Stimulated activated naive CD8-positive, alpha-beta T cell treated with anti-CD3 and anti-CD28 coated beads, Interleukin-15, amount 100 ng/mL, for 72 hours (primary cell): Measurements from ENCODE around the gene CA9.

ENCODE experiments used
- ATAC-seq: fragments of 150-1000 bp; cut with Tn5 transposase; 2 replicates; pipeline ENCODE4 v1.10.0; 2021; ENCODE audit warnings: mild to moderate bottlenecking, moderate library complexity
- DNase-seq, 2 donors: peaks; one replicate each; pipeline ENCODE4 v3.0.0; 2021 to 2022
- H3K27ac Mint-ChIP-seq, 2 donors: one replicate each; pipeline ENCODE4 v1.8.0; 2022; ENCODE audit warnings: mild to moderate bottlenecking in 2 of 2, mixed read lengths in 2 of 2, moderate library complexity in 2 of 2
- H3K27me3 Mint-ChIP-seq: one replicate; pipeline ENCODE4 v1.8.0; 2022; ENCODE audit warnings: mixed read lengths
- H3K4me1 Mint-ChIP-seq: one replicate; pipeline ENCODE4 v1.8.0; 2022; ENCODE audit warnings: mild to moderate bottlenecking, mixed read lengths
- H3K4me3 Mint-ChIP-seq, 2 donors: one replicate each; pipeline ENCODE4 v1.8.0; 2022; ENCODE audit warnings: mild to moderate bottlenecking in 2 of 2, mixed read lengths in 2 of 2, moderate library complexity in 1 of 2
- H3K9me3 Mint-ChIP-seq, 2 donors: one replicate each; pipeline ENCODE4 v1.8.0; 2022; ENCODE audit warnings: mixed read lengths in 2 of 2

The CA9 gene

GRCh38 chr9:35710818-35711500 lies 37.2 kb downstream of the CA9 start:
- H3K27ac Mint-ChIP-seq, result no peak overlapping the region
- no peak overlapping the region for H3K4me3 Mint-ChIP-seq
- H3K27me3 Mint-ChIP-seq, result no peaks in the 10 kb centered on the region
- no peak for ATAC-seq
- no peak for DNase-seq
- no peaks in the 10 kb centered on the region for H3K9me3 Mint-ChIP-seq
- no peaks in the 10 kb centered on the region for H3K4me1 Mint-ChIP-seq

GRCh38 chr9:35711501-35712428 lies 38.0 kb downstream of the CA9 start:
- DNase-seq (no peak), ATAC-seq (peak; percentile 61)
- Mint-ChIP-seq H3K4me3 (no peak overlapping the region), H3K4me1 (no peaks in the 10 kb centered on the region), H3K27me3 (no peaks in the 10 kb centered on the region), H3K27ac (no peak overlapping the region), H3K9me3 (no peaks in the 10 kb centered on the region)

- Mint-ChIP-seq H3K27ac (peak overlapping the region in 1 of 2 donors; percentile 88), H3K27me3 (no peaks in the 10 kb centered on the region), H3K4me1 (no peaks in the 10 kb centered on the region), H3K4me3 (no peak overlapping the region), H3K9me3 (no peaks in the 10 kb centered on the region)
- DNase-seq (no peak), ATAC-seq (no peak)
Measured at GRCh38 chr9:35712762-35713400, 39.2 kb downstream of the CA9 start.

- Mint-ChIP-seq H3K4me1 (no peaks in the 10 kb centered on the region), H3K27ac (no peak overlapping the region), H3K27me3 (no peaks in the 10 kb centered on the region), H3K9me3 (no peaks in the 10 kb centered on the region), H3K4me3 (no peak overlapping the region)
- no peak for ATAC-seq
- DNase-seq, result no peak
Measured at GRCh38 chr9:35713578-35713977, 39.9 kb downstream of the CA9 start.

GRCh38 chr9:35714123-35714522 lies 40.4 kb downstream of the CA9 start:
- no peaks in the 10 kb centered on the region for H3K9me3 Mint-ChIP-seq
- H3K27ac Mint-ChIP-seq, result no peak overlapping the region
- H3K4me3 Mint-ChIP-seq, result no peak overlapping the region
- ATAC-seq (no peak), DNase-seq (no peak)
- no peaks in the 10 kb centered on the region for H3K4me1 Mint-ChIP-seq
- H3K27me3 Mint-ChIP-seq, result no peaks in the 10 kb centered on the region

- Mint-ChIP-seq H3K4me3 (no peak overlapping the region), H3K27me3 (no peaks in the 10 kb centered on the region), H3K4me1 (no peaks in the 10 kb centered on the region), H3K27ac (peak overlapping the region; percentile 37 to 59), H3K9me3 (no peaks in the 10 kb centered on the region)
- ATAC-seq (no peak), DNase-seq (no peak)
Measured at GRCh38 chr9:35714579-35715252, 41.0 kb downstream of the CA9 start.

GRCh38 chr9:35716230-35716629 lies 42.5 kb downstream of the CA9 start:
- H3K4me1 Mint-ChIP-seq, result no peaks in the 10 kb centered on the region
- H3K4me3 Mint-ChIP-seq, result no peak overlapping the region
- no peak for DNase-seq
- no peaks in the 10 kb centered on the region for H3K9me3 Mint-ChIP-seq
- H3K27me3 Mint-ChIP-seq, result no peaks in the 10 kb centered on the region
- ATAC-seq, result no peak
- H3K27ac Mint-ChIP-seq, result peak overlapping the region; percentile 35 to 70

GRCh38 chr9:35717132-35717870 lies 43.6 kb downstream of the CA9 start:
- no peaks in the 10 kb centered on the region for H3K27me3 Mint-ChIP-seq
- ATAC-seq (no peak), DNase-seq (no peak)
- H3K4me1 Mint-ChIP-seq, result no peaks in the 10 kb centered on the region
- no peak overlapping the region for H3K4me3 Mint-ChIP-seq
- H3K9me3 Mint-ChIP-seq, result no peaks in the 10 kb centered on the region
- H3K27ac Mint-ChIP-seq, result no peak overlapping the region

- no peaks in the 10 kb centered on the region for H3K27me3 Mint-ChIP-seq
- ATAC-seq, result no peak
Measured at GRCh38 chr9:35718721-35719511, 45.2 kb downstream of the CA9 start.

GRCh38 chr9:35719546-35719945 lies 45.8 kb downstream of the CA9 start:
- Mint-ChIP-seq H3K4me3 (no peak overlapping the region), H3K4me1 (no peaks in the 10 kb centered on the region), H3K9me3 (no peaks in the 10 kb centered on the region), H3K27ac (peak overlapping the region in 1 of 2 donors; percentile 77), H3K27me3 (no peaks in the 10 kb centered on the region)
- no peak for ATAC-seq
- DNase-seq, result no peak

More at GRCh38 chr9:35718721-35719511, 45.2 kb downstream of the CA9 start:
- no peaks in the 10 kb centered on the region for H3K9me3 Mint-ChIP-seq
- no peak overlapping the region for H3K27ac Mint-ChIP-seq
- no peaks in the 10 kb centered on the region for H3K4me1 Mint-ChIP-seq
- no peak overlapping the region for H3K4me3 Mint-ChIP-seq
- DNase-seq, result no peak

- DNase-seq, result no peak
- no peak for ATAC-seq
- H3K4me1 Mint-ChIP-seq, result no peaks in the 10 kb centered on the region
- H3K9me3 Mint-ChIP-seq, result no peaks in the 10 kb centered on the region
- H3K4me3 Mint-ChIP-seq, result no peak overlapping the region
- no peak overlapping the region for H3K27ac Mint-ChIP-seq
- H3K27me3 Mint-ChIP-seq, result no peaks in the 10 kb centered on the region
Measured at GRCh38 chr9:35723426-35723825, 49.7 kb downstream of the CA9 start.

- H3K4me3 Mint-ChIP-seq, result no peak overlapping the region
- no peaks in the 10 kb centered on the region for H3K9me3 Mint-ChIP-seq
- ATAC-seq, result no peak
- H3K27me3 Mint-ChIP-seq, result no peaks in the 10 kb centered on the region
- H3K4me1 Mint-ChIP-seq, result no peaks in the 10 kb centered on the region
- H3K27ac Mint-ChIP-seq, result no peak overlapping the region
- no peak for DNase-seq
Measured at GRCh38 chr9:35723908-35724307, 50.2 kb downstream of the CA9 start.

- DNase-seq (no peak), ATAC-seq (no peak)
Measured at GRCh38 chr9:35725362-35725761, 51.6 kb downstream of the CA9 start.

GRCh38 chr9:35726931-35727330 lies 53.2 kb downstream of the CA9 start:
- DNase-seq, result peak in 1 of 2 donors; percentile 30
- no peaks in the 10 kb centered on the region for H3K27me3 Mint-ChIP-seq
- no peaks in the 10 kb centered on the region for H3K9me3 Mint-ChIP-seq
- peak overlapping the region in 1 of 2 donors; percentile 59 for H3K4me3 Mint-ChIP-seq
- no peak for ATAC-seq
- H3K4me1 Mint-ChIP-seq, result no peaks in the 10 kb centered on the region
- peak overlapping the region; percentile 9 to 60 for H3K27ac Mint-ChIP-seq

More at GRCh38 chr9:35725362-35725761, 51.6 kb downstream of the CA9 start:
- Mint-ChIP-seq H3K27ac (peak overlapping the region in 1 of 2 donors; percentile 44), H3K4me3 (no peak overlapping the region), H3K4me1 (no peaks in the 10 kb centered on the region), H3K9me3 (no peaks in the 10 kb centered on the region), H3K27me3 (no peaks in the 10 kb centered on the region)
